Measurements from ENCODE around the gene TBXA2R. TPM values are rescaled to one million over a fixed set of nuclear protein-coding genes. Genes with fewer than 3 reads are reported as not detected.

TBXA2R gene
- total and polyA plus RNA-seq, 2 of the 8 experiments (the other 6 are each of a cell fraction or from before 2014, with no cell fraction given) = 0.39 to 0.50 TPM

DNA sequence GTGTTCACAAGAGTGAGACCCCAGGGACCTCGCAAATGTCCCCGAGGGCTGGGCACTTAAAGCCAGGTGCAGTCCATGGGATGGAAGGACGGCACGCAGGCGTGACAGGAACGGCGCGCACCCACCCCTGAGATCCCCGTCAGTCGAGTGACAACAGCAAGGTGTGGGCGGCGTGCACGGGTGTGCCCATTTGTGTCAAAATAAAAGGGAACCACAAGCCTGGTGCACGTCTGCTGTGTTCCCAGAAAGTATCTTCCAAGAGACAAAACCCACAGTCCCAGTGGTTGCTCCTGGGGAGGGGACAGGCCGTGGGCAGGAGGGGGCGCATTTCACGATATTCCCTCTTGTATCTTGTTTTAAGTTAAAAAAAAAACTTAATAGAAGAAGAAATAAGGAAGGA lies 35.6 kb upstream of the TBXA2R start:
- POLR2A ChIA-PET (ENCODE audit: partially characterized antibody) = no interaction called here
- Histone ChIP-seq H3K9ac (replicated peaks in 1 of 4; ENCODE audit: extremely low read depth in 1 of 4, low read depth in 3 of 4, low read length in 3 of 4) (no peak overlapping the region), H3K9me3 (ENCODE audit: insufficient read depth in 2 of 2, low read depth in 1 of 2, low read length in 1 of 2) (no peaks in the 10 kb centered on the region), H3K4me1 (replicated peaks in 1 of 4; ENCODE audit: control insufficient read depth in 3 of 4, insufficient read depth in 4 of 4, low read length in 3 of 4) (no peaks in the 10 kb centered on the region), H3K36me3 (ENCODE audit: control insufficient read depth in 2 of 4, insufficient read depth in 4 of 4, low read length in 3 of 4) (peaks cover 2 to 16% (median 9%) of the 10 kb centered on the region in 4 experiments; a peak in 6 of 8 replicates), H3K23ac (ENCODE audit: insufficient read length) (no peak overlapping the region), H4K5ac (ENCODE audit: insufficient read length, low read depth, low read length) (no peak overlapping the region), H2AFZ (ENCODE audit: low read length) (no peak overlapping the region), H2AK5ac (ENCODE audit: low read depth, low read length) (no peak overlapping the region), H3K23me2 (ENCODE audit: low read depth, low read length) (no peaks in the 10 kb centered on the region), H3K56ac (replicated peaks; ENCODE audit: insufficient read length, low read depth, low read length) (no peak overlapping the region), H3K79me2 (ENCODE audit: control insufficient read depth in 1 of 2, insufficient read depth in 2 of 2, low read length in 2 of 2) (no peaks in the 10 kb centered on the region), H4K20me1 (replicated peaks in 1 of 2; ENCODE audit: control insufficient read depth in 1 of 2, insufficient read depth in 2 of 2, low read length in 2 of 2) (peaks cover 1 to 5% of the 10 kb centered on the region in 2 experiments), H3K14ac (ENCODE audit: insufficient read length) (no peak overlapping the region), H3K4me2 (ENCODE audit: insufficient read depth in 1 of 2, low read depth in 2 of 2, low read length in 2 of 2) (no peak overlapping the region), H2BK5ac (ENCODE audit: low read depth, low read length) (no peak overlapping the region), H4K8ac (ENCODE audit: extremely low read depth, insufficient read depth, low read length) (no peak overlapping the region), H2BK20ac (ENCODE audit: low read length) (no peak overlapping the region), H2BK120ac (replicated peaks; ENCODE audit: low read depth, low read length) (no peak overlapping the region), H2BK12ac (ENCODE audit: low read depth, low read length) (no peak overlapping the region), H3K79me1 (ENCODE audit: low read depth, low read length) (no peaks in the 10 kb centered on the region), H3K4ac (replicated peaks; ENCODE audit: insufficient read length, low read depth, low read length) (no peak overlapping the region), H4K91ac (replicated peaks; ENCODE audit: insufficient read length, low read length) (no peak overlapping the region), H3K27me3 (replicated peaks in 1 of 4; ENCODE audit: control insufficient read depth in 3 of 4, extremely low read depth in 1 of 4, insufficient read depth in 3 of 4, low read length in 3 of 4) (no peaks in the 10 kb centered on the region), H3K18ac (ENCODE audit: extremely low read depth, low read length) (no peak overlapping the region), H2BK15ac (ENCODE audit: low read length) (no peak overlapping the region), H3K27ac (ENCODE audit: low read depth, low read length) (no peak overlapping the region), H3K4me3 (ENCODE audit: extremely low read depth in 1 of 4, insufficient read depth in 2 of 4, low read depth in 3 of 4, low read length in 4 of 4) (no peak overlapping the region)
- DNase-seq (ENCODE audit: low read depth in 1 of 2, low spot score in 2 of 2) = no peak
- CTCF ChIA-PET (ENCODE audit: partially characterized antibody) = interaction anchor here (0.7 kb wide), 2 partner anchors 491 to 941 kb away, joined by 3 read pairs; no protein-coding TSS in a partner anchor
- WGBS, 2 experiments (ENCODE audit: extremely low coverage in 1 of 2, insufficient coverage in 1 of 2, insufficient read length in 1 of 2, insufficient replicate concordance in 2 of 2, low coverage in 1 of 2, low lambda C conversion rate in 2 of 2, missing lambda C conversion rate in 1 of 2) = 92% methylated on average over 17 of the region's 17 CpGs; no CpG with 5 or more reads in 1 of the 2 experiments
- FAIRE-seq = no peak
- TF ChIP-seq, protein P1, sequence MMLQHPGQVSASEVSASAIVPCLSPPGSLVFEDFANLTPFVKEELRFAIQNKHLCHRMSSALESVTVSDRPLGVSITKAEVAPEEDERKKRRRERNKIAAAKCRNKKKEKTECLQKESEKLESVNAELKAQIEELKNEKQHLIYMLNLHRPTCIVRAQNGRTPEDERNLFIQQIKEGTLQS (IDR thresholded peaks at IDR 0.05; ENCODE audit: insufficient read depth, low read depth, low read length) = no peak
- no peak for TF ChIP-seq POU5F1 (IDR thresholded peaks at IDR 0.05; ENCODE audit: low read depth, low read length)
- no peak for TF ChIP-seq SAP30 (IDR thresholded peaks at IDR 0.05; ENCODE audit: insufficient read depth, insufficient replicate concordance, low read length)
- TF ChIP-seq, protein P2, sequence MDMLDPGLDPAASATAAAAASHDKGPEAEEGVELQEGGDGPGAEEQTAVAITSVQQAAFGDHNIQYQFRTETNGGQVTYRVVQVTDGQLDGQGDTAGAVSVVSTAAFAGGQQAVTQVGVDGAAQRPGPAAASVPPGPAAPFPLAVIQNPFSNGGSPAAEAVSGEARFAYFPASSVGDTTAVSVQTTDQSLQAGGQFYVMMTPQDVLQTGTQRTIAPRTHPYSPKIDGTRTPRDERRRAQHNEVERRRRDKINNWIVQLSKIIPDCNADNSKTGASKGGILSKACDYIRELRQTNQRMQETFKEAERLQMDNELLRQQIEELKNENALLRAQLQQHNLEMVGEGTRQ (IDR thresholded peaks at IDR 0.05; ENCODE audit: low read length) = no peak
- no peak for TF ChIP-seq TAF1 (IDR thresholded peaks at IDR 0.05; ENCODE audit: low read depth, low read length)
